Gastrocnemius medialis (tissue), 4 donors: ENCODE data around the gene NANOS2. TPM values are rescaled to one million over a fixed set of nuclear protein-coding genes. Genes with fewer than 3 reads are reported as not detected.

Experiments used
- ATAC-seq, 2 donors: fragments of 150-250 bp; one replicate each; pipeline ENCODE4 v1.9.1; 2016
- DNase-seq, 2 donors: peaks; one replicate each; pipeline ENCODE4 v3.0.0-alpha.2; 2019
- H3K27ac ChIP-seq, 4 donors: fragments of 200-600 bp; sonication (generic); 1 replicate in 1 of 4; 2 replicates in 3 of 4; pipeline ENCODE4 v1.5.1; 2016 to 2018; ENCODE audit warnings: mild to moderate bottlenecking in 2 of 4, moderate library complexity in 1 of 4
- H3K27me3 ChIP-seq, 3 donors: fragments of 200-600 bp; sonication (generic) in 2 of 3; 1 replicate in 1 of 3; 2 replicates in 2 of 3; pipeline versions ENCODE4 v1.5.1 to v1.6.0; 2016 to 2019; ENCODE audit warnings: mild to moderate bottlenecking in 1 of 3, moderate library complexity in 1 of 3
- H3K36me3 ChIP-seq, 2 donors: fragments of 200-600 bp; sonication (generic) in 1 of 2; one replicate each; pipeline ENCODE4 v1.5.1; 2017 to 2018
- H3K4me1 ChIP-seq, 2 donors: fragments of 200-600 bp; sonication (generic) in 1 of 2; one replicate each; pipeline ENCODE4 v1.5.1; 2016 to 2017; ENCODE audit warnings: mild to moderate bottlenecking in 2 of 2
- H3K4me3 ChIP-seq, 4 donors: fragments of 200-600 bp; sonication (generic) in 3 of 4; 1 replicate in 1 of 4; 2 replicates in 3 of 4; pipeline ENCODE4 v1.5.1; 2016 to 2019; ENCODE audit warnings: mild to moderate bottlenecking in 2 of 4
- H3K9me3 ChIP-seq, 3 donors: fragments of 200-600 bp; sonication (generic) in 2 of 3; 1 replicate in 1 of 3; 2 replicates in 2 of 3; pipeline ENCODE4 v1.5.1; 2016 to 2019
- CTCF ChIP-seq, 5 experiments: fragments of 450-650 bp in 3 of 5; fragments of 200-600 bp in 2 of 5; sonication (generic) in 2 of 5; IDR thresholded peaks in 4 of 5; conservative IDR thresholded peaks in 1 of 5; 1 replicate in 4 of 5; 2 replicates in 1 of 5; pipeline ENCODE4 v1.5.1; 2016 to 2019; ENCODE audit warnings: antibody characterized with exemption in 5 of 5, mild to moderate bottlenecking in 3 of 5, moderate library complexity in 3 of 5
- POLR2A ChIP-seq, 2 donors: fragments of 450-650 bp; IDR thresholded peaks; one replicate each; pipeline ENCODE4 v1.6.1; 2017; ENCODE audit warnings: antibody characterized with exemption in 2 of 2, mild to moderate bottlenecking in 2 of 2, moderate library complexity in 2 of 2
- in situ Hi-C, 4 donors: fragments of 200-750 bp; cut with MboI; loops; one replicate each; pipeline versions ENCODE4 v1.15.0 to v1.8.0; 2017; ENCODE audit warnings: low sequenced_read_pairs in 4 of 4
- intact Hi-C: fragments of 100-400 bp; cut with DNase I; formaldehyde crosslinking; loops from one replicate; pipeline ENCODE4 v1.15.1; 2023; ENCODE audit warnings: low total_unique reads
- total RNA-seq, 4 donors: library from RNA; depleted of rRNA; stranded (reverse); fragments of >200 nt; gene quantifications; one replicate each; pipeline versions ENCODE4 v1.1.0 to v1.2.3, GENCODE V29; 2016

Gene NANOS2
- total RNA-seq, 4 donors from 2014 or later: not detected

- in situ Hi-C loops: no loop called here
- Histone ChIP-seq H3K36me3 (peaks cover 0 to 6% of the 10 kb centered on the region in 2 donors), H3K9me3 (no peaks in the 10 kb centered on the region), H3K4me3 (no peak overlapping the region), H3K27ac (no peak overlapping the region), H3K27me3 (peaks cover 0 to 1% (median 0%) of the 10 kb centered on the region in 3 donors), H3K4me1 (peaks cover 30 to 39% of the 10 kb centered on the region in 2 donors)
- ATAC-seq (no peak), DNase-seq (no peak)
- TF ChIP-seq POLR2A (IDR thresholded peaks at IDR 0.05) (no peak), CTCF (IDR thresholded peaks at IDR 0.05 in 4 of 5, conservative IDR thresholded peaks at IDR 0.05 in 1 of 5) (no peak)
- intact Hi-C loops: no loop called here
Measured at GRCh38 chr19:45881909-45882528, 32.6 kb downstream of the NANOS2 start.

GRCh38 chr19:45881082-45881908 is 33.3 kb downstream of the NANOS2 start:
- peaks cover 0 to 8% (median 0%) of the 10 kb centered on the region in 3 donors for H3K27me3 ChIP-seq
- DNase-seq (no peak), ATAC-seq (no peak)
- in situ Hi-C loops: no loop called here
- H3K4me1 ChIP-seq: peaks cover 29 to 38% of the 10 kb centered on the region in 2 donors
- H3K36me3 ChIP-seq: peaks cover 0 to 6% of the 10 kb centered on the region in 2 donors
- H3K27ac ChIP-seq: no peak overlapping the region
- no peak overlapping the region for H3K4me3 ChIP-seq
- TF ChIP-seq POLR2A (IDR thresholded peaks at IDR 0.05) (no peak), CTCF (IDR thresholded peaks at IDR 0.05 in 4 of 5, conservative IDR thresholded peaks at IDR 0.05 in 1 of 5) (no peak)
- intact Hi-C loops: no loop called here
- H3K9me3 ChIP-seq: no peaks in the 10 kb centered on the region

- no peak for DNase-seq
- in situ Hi-C loops: no loop called here
- TF ChIP-seq CTCF (IDR thresholded peaks at IDR 0.05 in 4 of 5, conservative IDR thresholded peaks at IDR 0.05 in 1 of 5): no peak
- TF ChIP-seq POLR2A (IDR thresholded peaks at IDR 0.05): no peak
Measured at GRCh38 chr19:45879971-45880370, 34.6 kb downstream of the NANOS2 start.

GRCh38 chr19:45879055-45879454 is 35.5 kb downstream of the NANOS2 start:
- in situ Hi-C loops (no loop called here), intact Hi-C loops (no loop called here)
- Histone ChIP-seq H3K36me3 (peaks cover 0 to 5% of the 10 kb centered on the region in 2 donors), H3K4me1 (peaks cover 16 to 26% of the 10 kb centered on the region in 2 donors), H3K27me3 (peaks cover 0 to 9% (median 0%) of the 10 kb centered on the region in 3 donors), H3K27ac (no peak overlapping the region), H3K9me3 (no peaks in the 10 kb centered on the region), H3K4me3 (no peak overlapping the region)
- DNase-seq (no peak), ATAC-seq (no peak)
- no peak for TF ChIP-seq CTCF (IDR thresholded peaks at IDR 0.05 in 4 of 5, conservative IDR thresholded peaks at IDR 0.05 in 1 of 5)
- no peak for TF ChIP-seq POLR2A (IDR thresholded peaks at IDR 0.05)

More at GRCh38 chr19:45879971-45880370, 34.6 kb downstream of the NANOS2 start:
- H3K9me3 ChIP-seq: no peaks in the 10 kb centered on the region
- no peak for ATAC-seq
- H3K4me3 ChIP-seq: no peak overlapping the region
- intact Hi-C loops: no loop called here
- peaks cover 0 to 9% (median 0%) of the 10 kb centered on the region in 3 donors for H3K27me3 ChIP-seq
- H3K4me1 ChIP-seq: peaks cover 25 to 35% of the 10 kb centered on the region in 2 donors
- no peak overlapping the region for H3K27ac ChIP-seq
- peaks cover 0 to 6% of the 10 kb centered on the region in 2 donors for H3K36me3 ChIP-seq
